AG04450 (cell line): ENCODE results near the gene NCOA7. TPM values are rescaled to one million over a fixed set of nuclear protein-coding genes. Genes with fewer than 3 reads are reported as not detected.

Source experiments
- CTCF ChIA-PET: fragments of 300-600, 350-600 bp; formaldehyde crosslinking; extraction: SDS; loops from one replicate; lab custom pipeline; 2022; ENCODE audit warnings: antibody characterized with exemption, inconsistent platforms; lab: Charles Lee
- POLR2A ChIA-PET: fragments of 350-600 bp; formaldehyde crosslinking; extraction: SDS; loops from one replicate; lab custom pipeline; 2021; ENCODE audit warnings: antibody characterized with exemption, inconsistent platforms; lab: Yijun Ruan, JAX
- DNase-seq: peaks from one replicate; pipeline ENCODE4 v3.0.0-alpha.2; 2011; ENCODE audit warnings: low read depth, low spot score
- H3K27ac ChIP-seq: one replicate; pipeline ENCODE4 v1.5.1; 2012; ENCODE audit warnings: low read depth, low read length, control low read depth
- H3K27me3 ChIP-seq: one replicate; pipeline ENCODE4 v1.6.0; 2012; ENCODE audit warnings: low read length; ENCODE audit not compliant: control insufficient read depth, insufficient read depth
- H3K4me3 ChIP-seq: 2 replicates; pipeline ENCODE4 v1.5.1; 2011; ENCODE audit warnings: mild to moderate bottlenecking, low read depth, low read length, control low read depth
- H3K9me3 ChIP-seq: 2 replicates; pipeline ENCODE4 v1.5.1; 2012; ENCODE audit warnings: low read length; ENCODE audit not compliant: control insufficient read depth, insufficient read depth
- CTCF ChIP-seq: IDR thresholded peaks from 2 replicates; pipeline ENCODE4 v1.5.1; 2011; ENCODE audit warnings: low read depth, low read length, control low read depth, inconsistent platforms
- polyA plus RNA-seq: library from polyadenylated mRNA; depleted of rRNA; stranded (reverse); fragments of >200 nt; gene quantifications from 2 replicates; pipeline ENCODE4 v1.2.3, GENCODE V29; 2011

The NCOA7 gene
- polyA plus RNA-seq, 1 experiment, result 21.5 TPM

- H3K4me3 ChIP-seq, result no peak overlapping the region
- DNase-seq, result no peak
- no peak overlapping the region for H3K27ac ChIP-seq
- TF ChIP-seq CTCF, result no peak
- CTCF ChIA-PET, result no interaction called here
- POLR2A ChIA-PET, result no interaction called here
- H3K9me3 ChIP-seq, result no peaks in the 10 kb centered on the region; the same call in 1 of the 2 replicates
- H3K27me3 ChIP-seq, result no peaks in the 10 kb centered on the region
Observed at GRCh38 chr6:125823180-125823579, 32.4 kb downstream of the NCOA7 start.

GRCh38 chr6:125824946-125825771 is 34.4 kb downstream of the NCOA7 start:
- Histone ChIP-seq H3K27ac (no peak overlapping the region), H3K4me3 (no peak overlapping the region), H3K27me3 (no peaks in the 10 kb centered on the region), H3K9me3 (no peaks in the 10 kb centered on the region; the same call in 1 of the 2 replicates)
- POLR2A ChIA-PET, result no interaction called here
- TF ChIP-seq CTCF, result no peak
- DNase-seq, result no peak
- CTCF ChIA-PET, result interaction anchor here (0.7 to 1.0 kb wide), 3 partner anchors 10 to 149 kb away, joined by 3 to 4 read pairs (median 3); no protein-coding TSS in a partner anchor

GRCh38 chr6:125826695-125827463 is 36.1 kb downstream of the NCOA7 start:
- no peak for DNase-seq
- TF ChIP-seq CTCF, result no peak
- H3K27me3 ChIP-seq, result no peaks in the 10 kb centered on the region
- H3K9me3 ChIP-seq, result no peaks in the 10 kb centered on the region; the same call in 1 of the 2 replicates
- POLR2A ChIA-PET, result no interaction called here
- CTCF ChIA-PET, result no interaction called here
- H3K27ac ChIP-seq, result no peak overlapping the region
- no peak overlapping the region for H3K4me3 ChIP-seq

- no peak for TF ChIP-seq CTCF
- ChIA-PET CTCF (interaction anchor here (1.1 kb wide), 2 partner anchors 30 to 147 kb away, joined by 3 to 4 read pairs; no protein-coding TSS in a partner anchor), POLR2A (no interaction called here)
- DNase-seq, result no peak
- Histone ChIP-seq H3K27me3 (no peaks in the 10 kb centered on the region), H3K4me3 (no peak overlapping the region), H3K9me3 (no peaks in the 10 kb centered on the region; the same call in 1 of the 2 replicates), H3K27ac (no peak overlapping the region)
Observed at GRCh38 chr6:125827788-125828320, 37.1 kb downstream of the NCOA7 start.
